Measurements from ENCODE around the gene TERT.

- TF ChIP-seq CTCF (conservative IDR thresholded peaks at IDR 0.05 in 1 of 2, IDR thresholded peaks at IDR 0.05 in 1 of 2; ENCODE audit: extremely low read depth in 1 of 2, insufficient read depth in 1 of 2, low read depth in 1 of 2, low read length in 2 of 2) (no peak), EZH2 (IDR thresholded peaks at IDR 0.05; ENCODE audit: borderline replicate concordance, low read length) (no peak)
Observed at GRCh38 chr5:1240496-1241260, 54.2 kb downstream of the TERT start.

Measured in mammary epithelial cell (primary cell).